Measurements from ENCODE around the gene TRMT61A.

The TRMT61A gene

DNA sequence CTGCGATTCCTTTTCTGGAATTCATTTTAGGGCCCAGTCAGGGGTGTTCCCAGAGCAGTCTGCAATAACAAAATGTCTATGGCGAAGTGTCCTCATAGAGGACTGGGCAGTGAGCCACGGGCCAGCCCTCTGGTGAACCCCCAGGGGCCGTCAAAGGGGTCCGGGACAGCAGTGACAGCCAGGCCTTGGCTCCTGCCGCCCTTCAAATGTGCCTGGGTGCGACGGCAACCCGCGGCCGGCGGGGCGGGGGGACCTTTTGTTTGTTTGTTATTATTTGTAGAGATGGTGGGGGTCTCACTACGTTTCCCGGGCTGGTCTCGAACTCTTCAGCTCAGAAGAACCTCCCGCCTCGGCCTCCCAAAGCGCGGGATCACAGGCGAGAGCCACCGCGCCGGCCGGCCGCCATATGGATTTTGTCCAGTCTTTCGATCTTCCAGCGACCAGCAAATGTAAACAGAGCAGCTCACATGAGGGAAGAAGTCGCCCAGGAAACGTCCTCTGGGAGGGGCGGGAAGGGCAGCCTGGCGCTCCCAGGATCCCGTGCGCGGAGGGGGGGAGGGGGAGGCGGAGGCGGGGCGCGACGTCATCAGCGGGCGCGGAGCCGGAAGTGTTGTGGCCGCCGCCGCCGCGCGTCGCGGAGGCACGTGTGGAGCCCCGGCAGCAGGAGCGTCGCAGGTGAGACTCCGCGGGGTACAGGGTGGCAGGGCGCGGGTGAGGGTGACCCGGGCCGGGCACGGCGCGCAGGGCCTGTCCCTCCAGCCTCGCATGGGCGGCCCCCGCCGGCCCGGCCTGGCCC, at the start of gene TRMT61A:
TSS of gene TRMT61A (plus strand) at position 610 of the 796 bp plus-strand sequence. CDS start 783 bp downstream, outside the sequence.
- peak; percentile 66 for DNase-seq (ENCODE audit: low read depth)

GRCh38 chr14:103480595-103480994, 48.4 kb upstream of the TRMT61A start:
- DNase-seq (ENCODE audit: low read depth) = no peak

- no peak for DNase-seq (ENCODE audit: low read depth)
These were observed 45.4 kb upstream of the TRMT61A start for GRCh38 chr14:103483600-103483999.

DNA sequence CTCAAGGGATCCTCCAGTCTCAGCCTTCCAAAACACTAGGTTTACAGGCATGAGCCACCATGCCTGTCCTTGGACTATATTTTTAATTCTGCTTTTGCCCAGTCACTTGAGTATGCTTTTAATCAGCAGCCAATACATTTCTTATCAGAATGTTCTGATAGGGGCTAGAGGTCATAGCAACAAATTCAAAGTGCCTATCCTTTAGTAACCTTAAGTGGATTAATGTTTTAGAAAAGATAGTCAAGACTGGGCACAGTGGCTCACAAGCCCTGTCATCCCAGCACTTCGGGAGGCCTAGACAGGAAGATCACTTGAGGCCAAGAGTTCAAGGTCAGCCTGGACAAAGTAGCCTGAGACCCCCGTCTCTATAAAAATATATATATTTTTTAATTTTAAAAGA, 43.5 kb upstream of the TRMT61A start:
- no peak for DNase-seq (ENCODE audit: low read depth)

DNA sequence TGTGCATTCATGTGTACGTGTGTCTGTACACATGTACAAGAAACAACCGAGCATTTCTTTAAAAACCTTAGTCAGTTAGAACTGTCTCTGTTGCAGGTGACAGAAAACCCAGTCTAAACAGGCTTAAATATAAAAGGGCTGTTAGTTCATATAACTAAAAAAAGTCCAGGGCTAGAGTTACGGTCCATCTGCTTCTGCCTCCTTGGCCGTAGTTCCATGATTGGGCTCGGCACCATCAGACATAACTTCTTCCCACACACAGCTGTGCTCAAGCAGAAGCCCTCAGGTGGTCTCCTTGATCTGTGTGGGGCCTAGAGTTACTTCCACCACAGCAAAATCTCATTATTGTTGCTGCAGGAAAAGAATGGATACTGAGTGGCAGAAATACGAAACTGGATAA, 40.9 kb upstream of the TRMT61A start:
- DNase-seq (ENCODE audit: low read depth) = no peak

DNA sequence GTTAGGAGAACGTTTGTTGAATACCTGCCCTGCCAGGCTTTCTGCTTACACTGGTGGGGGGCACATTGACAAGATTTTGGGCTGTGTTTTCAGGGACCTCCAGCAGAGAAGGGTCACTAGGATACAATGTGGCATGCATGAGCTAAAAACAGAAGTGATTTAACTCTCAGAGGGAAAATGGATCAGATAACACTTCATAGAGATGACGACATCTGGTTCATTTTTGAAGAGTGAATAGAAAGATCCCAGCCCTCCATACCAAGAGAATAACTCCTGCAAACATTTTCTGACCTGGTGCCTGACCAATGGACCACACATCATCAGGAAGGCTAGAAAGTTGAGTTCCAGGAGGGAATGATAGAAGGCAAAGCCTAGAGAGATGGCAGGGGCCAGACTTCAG, 40.0 kb upstream of the TRMT61A start:
- DNase-seq (ENCODE audit: low read depth) = no peak

DNA sequence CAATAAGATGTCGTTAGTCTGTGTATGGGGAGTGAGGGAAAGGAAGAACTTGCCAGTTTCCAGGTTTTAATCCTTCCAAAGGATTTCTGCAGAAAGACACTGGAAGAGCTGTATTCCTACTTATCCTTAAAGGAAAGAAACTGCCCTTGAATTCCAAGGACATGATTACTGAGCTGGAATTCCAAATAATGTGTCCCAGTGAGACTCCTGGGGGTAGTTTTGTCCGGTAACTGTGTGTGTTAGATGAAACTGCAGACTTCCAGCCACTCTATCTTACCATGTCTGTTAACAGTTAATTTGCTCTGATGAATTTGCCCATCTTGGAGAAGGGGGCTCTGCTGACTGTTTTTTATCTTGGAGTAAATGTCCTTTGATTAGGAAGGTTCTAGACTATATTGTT, 39.4 kb upstream of the TRMT61A start:
- no peak for DNase-seq (ENCODE audit: low read depth)

- DNase-seq (ENCODE audit: low read depth) = no peak
These were observed 37.3 kb upstream of the TRMT61A start for GRCh38 chr14:103491691-103492090.

DNA sequence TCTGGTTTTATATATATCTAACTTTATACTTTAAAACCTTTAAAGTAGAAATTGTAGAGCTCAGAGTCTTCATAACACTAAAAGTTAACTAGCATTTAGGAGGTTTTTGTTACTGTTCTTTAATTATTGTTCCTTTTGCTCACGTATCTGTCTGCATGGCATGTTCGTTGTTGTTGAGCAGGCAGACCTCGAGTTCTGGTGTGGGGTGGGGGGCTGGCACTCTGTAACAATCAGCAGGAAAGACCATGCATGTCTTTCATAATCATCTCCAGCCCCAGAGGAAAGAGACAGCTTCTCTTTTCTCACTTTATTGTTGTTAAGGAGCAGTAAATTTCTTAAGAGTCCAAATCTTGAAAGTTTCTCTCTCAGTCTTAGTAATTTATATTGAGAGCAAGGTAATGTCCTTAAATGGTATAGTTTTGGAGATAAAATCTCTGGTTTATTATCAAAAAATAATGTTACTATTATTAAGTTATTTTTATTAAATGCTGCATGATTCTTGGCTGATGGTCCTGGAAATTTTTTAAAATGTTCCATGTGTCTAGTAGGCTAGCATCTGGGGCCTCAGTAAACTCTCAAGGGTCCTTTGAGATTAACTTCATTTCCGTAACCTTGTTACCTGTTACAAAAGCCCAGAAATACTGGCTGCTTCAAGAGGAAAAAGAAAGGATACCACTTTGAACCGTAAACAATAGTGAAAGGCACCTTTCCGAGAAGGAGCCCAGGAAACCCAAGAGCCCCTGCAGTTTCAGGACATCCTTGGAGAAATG, 36.7 kb upstream of the TRMT61A start:
- DNase-seq (ENCODE audit: low read depth) = no peak

GRCh38 chr14:103495854-103496253, 33.1 kb upstream of the TRMT61A start:
- DNase-seq (ENCODE audit: low read depth) = no peak

DNA sequence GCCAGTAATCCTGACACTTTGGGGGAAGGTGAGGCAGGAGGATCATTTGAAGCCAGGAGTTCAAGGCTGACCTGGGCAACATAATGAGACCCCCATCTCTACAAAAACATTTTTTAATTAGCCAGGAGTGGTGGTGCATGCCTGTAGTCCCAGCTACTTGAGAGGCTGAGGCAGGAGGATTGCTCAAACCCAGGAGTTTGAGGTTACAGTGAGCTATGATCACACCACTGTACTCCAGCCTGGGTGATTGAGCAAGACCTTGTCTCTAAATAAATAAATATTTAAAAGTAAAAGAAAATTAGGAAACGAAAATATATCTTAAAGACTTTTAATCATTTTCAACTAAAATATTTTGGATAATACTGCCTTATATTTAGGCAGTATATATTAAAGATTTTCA, 32.2 kb upstream of the TRMT61A start:
- no peak for DNase-seq (ENCODE audit: low read depth)

DNA sequence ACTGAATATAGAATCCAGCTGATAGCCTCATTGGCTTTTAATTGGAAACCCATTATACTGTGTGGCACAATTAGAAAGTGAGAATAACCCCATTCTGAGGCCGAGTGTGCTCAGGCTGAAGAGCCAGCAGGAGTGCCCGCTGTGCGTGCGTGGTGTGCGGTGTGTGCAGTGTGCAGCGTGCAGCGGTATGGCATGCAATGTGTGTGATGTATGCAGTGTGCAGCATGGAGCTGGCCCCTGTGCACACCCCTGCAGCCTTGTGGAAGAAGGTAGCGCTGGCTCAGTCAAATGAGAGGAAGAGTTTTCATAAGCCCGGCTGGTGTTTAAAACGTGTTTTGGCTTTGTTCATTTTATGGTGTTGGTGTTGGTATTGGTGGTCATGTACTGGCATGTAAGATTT, 29.3 kb upstream of the TRMT61A start:
- DNase-seq (ENCODE audit: low read depth) = no peak

GRCh38 chr14:103500148-103500990, 28.6 kb upstream of the TRMT61A start:
- DNase-seq (ENCODE audit: low read depth) = peak; percentile 71

- DNase-seq (ENCODE audit: low read depth) = no peak
These were observed 27.7 kb upstream of the TRMT61A start for GRCh38 chr14:103501041-103501870.

DNA sequence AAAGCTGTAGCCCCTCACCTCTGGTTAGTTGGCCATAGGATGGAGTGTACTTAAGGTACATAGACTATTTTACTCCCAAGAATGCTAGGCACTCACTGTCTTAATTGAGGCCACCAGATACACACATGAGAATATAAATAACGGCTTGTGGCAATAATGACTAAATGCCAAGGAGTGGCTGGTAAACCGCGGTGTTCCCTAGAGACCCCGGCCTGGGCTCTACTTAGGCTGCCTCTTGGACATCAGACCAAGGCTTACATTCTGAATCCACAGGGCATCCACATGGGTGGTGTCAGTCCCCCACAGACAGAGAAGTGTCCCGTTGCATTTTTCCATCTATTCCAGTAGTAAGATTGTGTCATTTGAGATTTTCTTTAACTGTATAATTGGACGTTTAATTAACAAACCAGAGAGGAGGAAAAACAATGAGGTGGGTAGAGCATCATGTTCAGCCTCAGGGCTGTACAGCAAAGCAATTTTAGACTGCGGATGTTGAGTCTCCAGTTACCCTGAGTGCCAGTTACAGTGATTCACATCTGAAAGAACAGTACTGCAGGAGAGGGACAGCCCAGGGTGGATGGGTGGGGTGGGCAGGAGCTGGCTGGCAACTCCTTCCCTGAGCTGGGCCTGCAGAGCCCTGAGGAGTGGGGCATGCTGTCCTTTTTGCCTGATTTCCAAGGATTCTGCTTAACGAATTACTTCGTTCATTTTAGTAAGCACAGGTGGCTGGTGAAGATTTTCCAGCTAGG, 26.9 kb upstream of the TRMT61A start:
- no peak for DNase-seq (ENCODE audit: low read depth)

GRCh38 chr14:103502877-103503276, 26.1 kb upstream of the TRMT61A start:
- no peak for DNase-seq (ENCODE audit: low read depth)

DNA sequence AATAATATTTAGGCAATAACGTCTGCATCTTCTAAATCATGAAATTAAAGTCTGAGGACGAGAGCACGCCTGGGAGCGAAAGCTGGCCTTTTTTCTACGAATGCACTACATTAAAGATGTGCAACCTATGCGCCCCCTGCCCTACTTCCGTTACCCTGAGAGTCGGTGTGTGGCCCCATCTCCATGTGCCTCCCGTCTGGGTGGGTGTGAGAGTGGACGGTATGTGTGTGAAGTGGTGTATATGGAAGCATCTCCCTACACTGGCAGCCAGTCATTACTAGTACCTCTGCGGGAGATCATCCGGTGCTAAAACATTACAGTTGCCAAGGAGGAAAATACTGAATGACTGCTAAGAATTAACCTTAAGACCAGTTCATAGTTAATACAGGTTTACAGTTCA, 25.7 kb upstream of the TRMT61A start:
- no peak for DNase-seq (ENCODE audit: low read depth)

- no peak for DNase-seq (ENCODE audit: low read depth)
These were observed 23.9 kb upstream of the TRMT61A start for GRCh38 chr14:103504991-103505565.

- DNase-seq (ENCODE audit: low read depth) = no peak
These were observed 21.2 kb upstream of the TRMT61A start for GRCh38 chr14:103507751-103508150.

GRCh38 chr14:103508521-103509329, 20.3 kb upstream of the TRMT61A start:
- DNase-seq (ENCODE audit: low read depth) = no peak
